Fibroblast of lung (primary cell): ENCODE measurements around the gene RPL19. TPM values are rescaled to one million over a fixed set of nuclear protein-coding genes. Genes with fewer than 3 reads are reported as not detected.

Source experiments
- DNase-seq, 2 donors: peaks; one replicate each; pipeline versions ENCODE4 v3.0.0 to v3.0.0-alpha.2; 2010; ENCODE audit warnings: low read depth in 2 of 2
- H2AFZ ChIP-seq: 2 replicates; pipeline ENCODE4 v1.5.1; 2012; ENCODE audit warnings: low read length, control low read depth, inconsistent platforms
- H3K27ac ChIP-seq: 2 replicates; pipeline ENCODE4 v1.5.1; 2011; ENCODE audit warnings: low read length, control low read depth; ENCODE audit not compliant: insufficient read depth
- H3K27me3 ChIP-seq: 2 replicates; pipeline ENCODE4 v1.5.1; 2011; ENCODE audit warnings: mild to moderate bottlenecking, low read length; ENCODE audit not compliant: control insufficient read depth, insufficient read depth
- H3K36me3 ChIP-seq: 2 replicates; pipeline ENCODE4 v1.5.1; 2011; ENCODE audit warnings: low read length; ENCODE audit not compliant: control insufficient read depth, insufficient read depth
- H3K4me1 ChIP-seq: 2 replicates; pipeline ENCODE4 v1.5.1; 2011; ENCODE audit warnings: low read length; ENCODE audit not compliant: control insufficient read depth, insufficient read depth; ENCODE audit errors: extremely low read depth
- H3K4me2 ChIP-seq: 2 replicates; pipeline ENCODE4 v1.5.1; 2011; ENCODE audit warnings: low read length, control low read depth; ENCODE audit not compliant: insufficient read depth; ENCODE audit errors: extremely low read depth
- H3K4me3 ChIP-seq, 4 experiments: fragments of 200-600 bp in 1 of 4; sonication (generic) in 1 of 4; replicated peaks in 1 of 4; 2 replicates each; pipeline ENCODE4 v1.5.1; 2011 to 2016; ENCODE audit warnings: low read length in 4 of 4, low read depth in 3 of 4, mild to moderate bottlenecking in 3 of 4, control low read depth in 2 of 4, inconsistent platforms in 1 of 4, mixed read lengths in 1 of 4; ENCODE audit not compliant: insufficient read depth in 1 of 4; ENCODE audit errors: control extremely low read depth in 1 of 4
- H3K79me2 ChIP-seq: 2 replicates; pipeline ENCODE4 v1.5.1; 2012; ENCODE audit warnings: mild to moderate bottlenecking, low read length, inconsistent platforms; ENCODE audit not compliant: control insufficient read depth, insufficient read depth
- H3K9ac ChIP-seq: 2 replicates; pipeline ENCODE4 v1.5.1; 2011; ENCODE audit warnings: mild to moderate bottlenecking, low read length, control low read depth; ENCODE audit not compliant: insufficient read depth
- H3K9me3 ChIP-seq: 2 replicates; pipeline ENCODE4 v1.5.1; 2012; ENCODE audit warnings: low read depth, low read length; ENCODE audit not compliant: control insufficient read depth, insufficient read depth
- H4K20me1 ChIP-seq: 2 replicates; pipeline ENCODE4 v1.5.1; 2011; ENCODE audit warnings: low read length; ENCODE audit not compliant: control insufficient read depth, insufficient read depth; ENCODE audit errors: extremely low read depth
- CTCF ChIP-seq, 2 donors: IDR thresholded peaks in 1 of 2; conservative IDR thresholded peaks in 1 of 2; 1 replicate in 1 of 2; 2 replicates in 1 of 2; pipeline ENCODE4 v1.5.1; 2011 to 2012; ENCODE audit warnings: low read length in 2 of 2, control low read depth in 1 of 2, inconsistent platforms in 1 of 2, low read depth in 1 of 2, mild to moderate bottlenecking in 1 of 2
- EZH2 ChIP-seq: IDR thresholded peaks from 2 replicates; pipeline ENCODE4 v1.5.1; 2012; ENCODE audit warnings: low read length, control low read depth, mild to moderate bottlenecking; ENCODE audit errors: missing control alignments
- polyA plus RNA-seq, 2 donors: library from polyadenylated mRNA; depleted of rRNA in 1 of 2; stranded (reverse) in 1 of 2; unstranded in 1 of 2; fragments of >200 nt; gene quantifications; 2 replicates each; pipeline ENCODE4 v1.2.1, GENCODE V29; 2011 to 2012; ENCODE audit warnings: missing spikeins in 1 of 2
- total RNA-seq: library from RNA; depleted of rRNA; stranded (reverse); fragments of >200 nt; gene quantifications from 2 replicates; pipeline ENCODE4 v1.2.1, GENCODE V29; 2014

Gene RPL19
- total and polyA plus RNA-seq, 2 donors (not counting 1 experiment from before 2014, with no cell fraction given) = 1,378 to 1,814 TPM

- no peak for DNase-seq
- Histone ChIP-seq H3K27me3 (no peaks in the 10 kb centered on the region), H3K36me3 (peaks cover 24% of the 10 kb centered on the region), H4K20me1 (no peaks in the 10 kb centered on the region), H3K4me1 (no peaks in the 10 kb centered on the region), H2AFZ (no peak overlapping the region), H3K27ac (no peak overlapping the region), H3K9me3 (no peaks in the 10 kb centered on the region), H3K4me2 (no peak overlapping the region), H3K4me3 (no peak overlapping the region), H3K9ac (no peak overlapping the region), H3K79me2 (no peaks in the 10 kb centered on the region)
- TF ChIP-seq EZH2 (no peak), CTCF (conservative IDR thresholded peaks at IDR 0.05 in 1 of 2, IDR thresholded peaks at IDR 0.05 in 1 of 2; ENCODE audit: low read depth in 1 of 2, low read length in 2 of 2) (no peak)
Measured at GRCh38 chr17:39183045-39183444, 17.0 kb upstream of the RPL19 start.

- H3K9ac ChIP-seq = no peak overlapping the region
- no peaks in the 10 kb centered on the region for H4K20me1 ChIP-seq
- no peak for DNase-seq
- TF ChIP-seq CTCF (conservative IDR thresholded peaks at IDR 0.05 in 1 of 2, IDR thresholded peaks at IDR 0.05 in 1 of 2; ENCODE audit: low read depth in 1 of 2, low read length in 2 of 2) (no peak), EZH2 (no peak)
- H3K4me3 ChIP-seq = no peak overlapping the region
- no peak overlapping the region for H2AFZ ChIP-seq
- H3K79me2 ChIP-seq = no peaks in the 10 kb centered on the region
- no peaks in the 10 kb centered on the region for H3K9me3 ChIP-seq
- no peak overlapping the region for H3K4me2 ChIP-seq
- H3K27ac ChIP-seq = no peak overlapping the region
- no peaks in the 10 kb centered on the region for H3K27me3 ChIP-seq
- peaks cover 26% of the 10 kb centered on the region for H3K36me3 ChIP-seq
- no peaks in the 10 kb centered on the region for H3K4me1 ChIP-seq
Measured at GRCh38 chr17:39183720-39184119, 16.4 kb upstream of the RPL19 start.

GRCh38 chr17:39186481-39187002, 13.5 kb upstream of the RPL19 start:
- TF ChIP-seq EZH2 = no peak
- H3K27ac ChIP-seq = no peak overlapping the region
- peaks cover 26% of the 10 kb centered on the region for H3K36me3 ChIP-seq
- H4K20me1 ChIP-seq = no peaks in the 10 kb centered on the region
- no peak overlapping the region for H3K9ac ChIP-seq
- H3K4me1 ChIP-seq = no peaks in the 10 kb centered on the region
- no peak for DNase-seq
- H3K9me3 ChIP-seq = no peaks in the 10 kb centered on the region
- H3K79me2 ChIP-seq = no peaks in the 10 kb centered on the region
- no peak overlapping the region for H3K4me3 ChIP-seq
- no peaks in the 10 kb centered on the region for H3K27me3 ChIP-seq
- H2AFZ ChIP-seq = no peak overlapping the region
- no peak overlapping the region for H3K4me2 ChIP-seq
